ENCODE measurements around the gene CACNA1S. TPM values are rescaled to one million over a fixed set of nuclear protein-coding genes. Genes with fewer than 3 reads are reported as not detected.

The CACNA1S gene
- total and polyA plus RNA-seq, 2 of the 8 experiments (the other 6 are each of a cell fraction or from before 2014, with no cell fraction given), result 0.06 TPM; not detected in 1

DNA sequence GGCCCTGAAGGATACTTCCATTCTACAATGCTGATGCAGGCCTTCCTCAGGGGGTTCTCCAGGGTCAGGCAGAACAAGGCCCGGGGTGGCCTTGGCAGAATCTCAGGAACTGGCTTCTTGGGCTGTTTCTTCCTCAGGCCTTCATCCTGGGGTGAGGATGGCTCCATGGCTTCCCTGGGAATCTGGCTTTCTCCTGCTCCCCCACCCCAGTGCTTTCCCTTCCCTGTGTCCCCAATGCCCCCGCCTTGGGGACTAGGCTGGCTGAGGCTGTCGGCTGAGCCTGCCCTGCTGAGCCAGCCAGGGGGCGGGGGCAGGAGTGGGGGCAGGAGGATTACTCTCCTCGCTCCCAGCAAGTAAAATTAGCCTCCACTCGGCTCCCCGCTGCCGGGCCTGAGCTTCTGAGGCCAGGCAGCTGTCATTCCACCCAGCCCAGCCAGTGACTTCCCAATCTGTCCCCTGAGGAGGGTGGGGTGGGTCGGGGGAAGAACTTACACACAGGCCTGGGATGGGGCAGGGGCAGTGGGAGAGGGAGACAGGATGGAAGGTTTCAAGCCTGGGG lies at the start of gene CACNA1S (continued):
- TF ChIP-seq, protein P1, sequence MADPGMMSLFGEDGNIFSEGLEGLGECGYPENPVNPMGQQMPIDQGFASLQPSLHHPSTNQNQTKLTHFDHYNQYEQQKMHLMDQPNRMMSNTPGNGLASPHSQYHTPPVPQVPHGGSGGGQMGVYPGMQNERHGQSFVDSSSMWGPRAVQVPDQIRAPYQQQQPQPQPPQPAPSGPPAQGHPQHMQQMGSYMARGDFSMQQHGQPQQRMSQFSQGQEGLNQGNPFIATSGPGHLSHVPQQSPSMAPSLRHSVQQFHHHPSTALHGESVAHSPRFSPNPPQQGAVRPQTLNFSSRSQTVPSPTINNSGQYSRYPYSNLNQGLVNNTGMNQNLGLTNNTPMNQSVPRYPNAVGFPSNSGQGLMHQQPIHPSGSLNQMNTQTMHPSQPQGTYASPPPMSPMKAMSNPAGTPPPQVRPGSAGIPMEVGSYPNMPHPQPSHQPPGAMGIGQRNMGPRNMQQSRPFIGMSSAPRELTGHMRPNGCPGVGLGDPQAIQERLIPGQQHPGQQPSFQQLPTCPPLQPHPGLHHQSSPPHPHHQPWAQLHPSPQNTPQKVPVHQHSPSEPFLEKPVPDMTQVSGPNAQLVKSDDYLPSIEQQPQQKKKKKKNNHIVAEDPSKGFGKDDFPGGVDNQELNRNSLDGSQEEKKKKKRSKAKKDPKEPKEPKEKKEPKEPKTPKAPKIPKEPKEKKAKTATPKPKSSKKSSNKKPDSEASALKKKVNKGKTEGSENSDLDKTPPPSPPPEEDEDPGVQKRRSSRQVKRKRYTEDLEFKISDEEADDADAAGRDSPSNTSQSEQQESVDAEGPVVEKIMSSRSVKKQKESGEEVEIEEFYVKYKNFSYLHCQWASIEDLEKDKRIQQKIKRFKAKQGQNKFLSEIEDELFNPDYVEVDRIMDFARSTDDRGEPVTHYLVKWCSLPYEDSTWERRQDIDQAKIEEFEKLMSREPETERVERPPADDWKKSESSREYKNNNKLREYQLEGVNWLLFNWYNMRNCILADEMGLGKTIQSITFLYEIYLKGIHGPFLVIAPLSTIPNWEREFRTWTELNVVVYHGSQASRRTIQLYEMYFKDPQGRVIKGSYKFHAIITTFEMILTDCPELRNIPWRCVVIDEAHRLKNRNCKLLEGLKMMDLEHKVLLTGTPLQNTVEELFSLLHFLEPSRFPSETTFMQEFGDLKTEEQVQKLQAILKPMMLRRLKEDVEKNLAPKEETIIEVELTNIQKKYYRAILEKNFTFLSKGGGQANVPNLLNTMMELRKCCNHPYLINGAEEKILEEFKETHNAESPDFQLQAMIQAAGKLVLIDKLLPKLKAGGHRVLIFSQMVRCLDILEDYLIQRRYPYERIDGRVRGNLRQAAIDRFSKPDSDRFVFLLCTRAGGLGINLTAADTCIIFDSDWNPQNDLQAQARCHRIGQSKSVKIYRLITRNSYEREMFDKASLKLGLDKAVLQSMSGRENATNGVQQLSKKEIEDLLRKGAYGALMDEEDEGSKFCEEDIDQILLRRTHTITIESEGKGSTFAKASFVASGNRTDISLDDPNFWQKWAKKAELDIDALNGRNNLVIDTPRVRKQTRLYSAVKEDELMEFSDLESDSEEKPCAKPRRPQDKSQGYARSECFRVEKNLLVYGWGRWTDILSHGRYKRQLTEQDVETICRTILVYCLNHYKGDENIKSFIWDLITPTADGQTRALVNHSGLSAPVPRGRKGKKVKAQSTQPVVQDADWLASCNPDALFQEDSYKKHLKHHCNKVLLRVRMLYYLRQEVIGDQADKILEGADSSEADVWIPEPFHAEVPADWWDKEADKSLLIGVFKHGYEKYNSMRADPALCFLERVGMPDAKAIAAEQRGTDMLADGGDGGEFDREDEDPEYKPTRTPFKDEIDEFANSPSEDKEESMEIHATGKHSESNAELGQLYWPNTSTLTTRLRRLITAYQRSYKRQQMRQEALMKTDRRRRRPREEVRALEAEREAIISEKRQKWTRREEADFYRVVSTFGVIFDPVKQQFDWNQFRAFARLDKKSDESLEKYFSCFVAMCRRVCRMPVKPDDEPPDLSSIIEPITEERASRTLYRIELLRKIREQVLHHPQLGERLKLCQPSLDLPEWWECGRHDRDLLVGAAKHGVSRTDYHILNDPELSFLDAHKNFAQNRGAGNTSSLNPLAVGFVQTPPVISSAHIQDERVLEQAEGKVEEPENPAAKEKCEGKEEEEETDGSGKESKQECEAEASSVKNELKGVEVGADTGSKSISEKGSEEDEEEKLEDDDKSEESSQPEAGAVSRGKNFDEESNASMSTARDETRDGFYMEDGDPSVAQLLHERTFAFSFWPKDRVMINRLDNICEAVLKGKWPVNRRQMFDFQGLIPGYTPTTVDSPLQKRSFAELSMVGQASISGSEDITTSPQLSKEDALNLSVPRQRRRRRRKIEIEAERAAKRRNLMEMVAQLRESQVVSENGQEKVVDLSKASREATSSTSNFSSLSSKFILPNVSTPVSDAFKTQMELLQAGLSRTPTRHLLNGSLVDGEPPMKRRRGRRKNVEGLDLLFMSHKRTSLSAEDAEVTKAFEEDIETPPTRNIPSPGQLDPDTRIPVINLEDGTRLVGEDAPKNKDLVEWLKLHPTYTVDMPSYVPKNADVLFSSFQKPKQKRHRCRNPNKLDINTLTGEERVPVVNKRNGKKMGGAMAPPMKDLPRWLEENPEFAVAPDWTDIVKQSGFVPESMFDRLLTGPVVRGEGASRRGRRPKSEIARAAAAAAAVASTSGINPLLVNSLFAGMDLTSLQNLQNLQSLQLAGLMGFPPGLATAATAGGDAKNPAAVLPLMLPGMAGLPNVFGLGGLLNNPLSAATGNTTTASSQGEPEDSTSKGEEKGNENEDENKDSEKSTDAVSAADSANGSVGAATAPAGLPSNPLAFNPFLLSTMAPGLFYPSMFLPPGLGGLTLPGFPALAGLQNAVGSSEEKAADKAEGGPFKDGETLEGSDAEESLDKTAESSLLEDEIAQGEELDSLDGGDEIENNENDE (IDR thresholded peaks at IDR 0.05; ENCODE audit: insufficient replicate concordance, low read length), result no peak
- TF ChIP-seq CREB1 (IDR thresholded peaks at IDR 0.05), result no peak
- TF ChIP-seq SIRT6 (IDR thresholded peaks at IDR 0.05; ENCODE audit: low read length), result no peak
- TF ChIP-seq RNF2 (IDR thresholded peaks at IDR 0.05; ENCODE audit: borderline replicate concordance, low read depth, low read length, missing control alignments, poor library complexity, severe bottlenecking), result no peak
- no peak for TF ChIP-seq SRF (IDR thresholded peaks at IDR 0.05; ENCODE audit: low read depth, low read length)
- no peak for TF ChIP-seq RAD21 (IDR thresholded peaks at IDR 0.05 in 1 of 2, conservative IDR thresholded peaks at IDR 0.05 in 1 of 2; ENCODE audit: low read depth in 2 of 2, low read length in 2 of 2)
- TF ChIP-seq ATF2 (IDR thresholded peaks at IDR 0.05; ENCODE audit: low read length), result no peak
- no peak for TF ChIP-seq POU5F1 (IDR thresholded peaks at IDR 0.05; ENCODE audit: low read depth, low read length)

Data from H1 (cell line).